SKM-1 (cell line): ENCODE results near the gene EMC10.
"Not testable (repeated sequence)": the region's sequence is repeated elsewhere in the genome, so short reads cannot be mapped to it uniquely, and the experiment has no call there.

Source experiments
- DNase-seq: peaks from one replicate; lab custom pipeline; 2025; ENCODE audit not compliant: unreplicated experiment; lab: John Stamatoyannopoulos, UW

Gene EMC10

GRCh38 chr19:50512999-50513745 lies 36.9 kb downstream of the EMC10 start:
- no peak for DNase-seq

GRCh38 chr19:50513746-50514345 lies 37.5 kb downstream of the EMC10 start, which contains the start of gene ASPDH:
TSS of gene ASPDH (minus strand) at chr19:50513913. CDS start at chr19:50513823, 90 bp downstream.
- no peak for DNase-seq

- no peak for DNase-seq
Observed at GRCh38 chr19:50514346-50515167, 38.2 kb downstream of the EMC10 start.

- DNase-seq = no peak
Observed at GRCh38 chr19:50515168-50515561, 38.9 kb downstream of the EMC10 start.

GRCh38 chr19:50516456-50516855 lies 40.1 kb downstream of the EMC10 start:
- no peak for DNase-seq

- no peak for DNase-seq
Observed at GRCh38 chr19:50516964-50517703, 40.8 kb downstream of the EMC10 start.

- no peak for DNase-seq
Observed at GRCh38 chr19:50517704-50518075, 41.4 kb downstream of the EMC10 start.

- no peak for DNase-seq
Observed at GRCh38 chr19:50518091-50519005, 42.0 kb downstream of the EMC10 start.

- DNase-seq = no peak
Observed at GRCh38 chr19:50519006-50519575, 42.8 kb downstream of the EMC10 start.

- DNase-seq = no peak
Observed at GRCh38 chr19:50520822-50521465, 44.6 kb downstream of the EMC10 start.

- DNase-seq = no peak
Observed at GRCh38 chr19:50522881-50523280, 46.6 kb downstream of the EMC10 start.

GRCh38 chr19:50528052-50528451 lies 51.7 kb downstream of the EMC10 start:
- DNase-seq = not testable (repeated sequence)

GRCh38 chr19:50531171-50531612 lies 54.9 kb downstream of the EMC10 start:
- DNase-seq = no peak

- no peak for DNase-seq
Observed at GRCh38 chr19:50532952-50533351, 56.6 kb downstream of the EMC10 start.

GRCh38 chr19:50534478-50534877 lies 58.2 kb downstream of the EMC10 start:
- DNase-seq = no peak

- DNase-seq = no peak
Observed at GRCh38 chr19:50535672-50536187, 59.4 kb downstream of the EMC10 start.

- DNase-seq = no peak
Observed at GRCh38 chr19:50536662-50537305, 60.5 kb downstream of the EMC10 start.

GRCh38 chr19:50537306-50537685 lies 61.0 kb downstream of the EMC10 start:
- DNase-seq = no peak
